GM13977 (cell line): ENCODE data around the gene KIF20B.

ENCODE experiments used
- DNase-seq: peaks from one replicate; pipeline ENCODE4 v3.0.0; 2012; ENCODE audit warnings: low spot score
- CTCF ChIP-seq: IDR thresholded peaks from 2 replicates; pipeline ENCODE4 v1.5.1; 2012; ENCODE audit warnings: mild to moderate bottlenecking, control low read depth; ENCODE audit not compliant: insufficient read depth; ENCODE audit errors: extremely low read depth, missing control alignments
- in situ Hi-C: fragments of 300-500 bp; cut with MboI; formaldehyde crosslinking; loops from one replicate; pipeline ENCODE4 v1.12.0; 2022; ENCODE audit warnings: low sequenced_read_pairs, low pct_unique_long_range_greater_than_20kb, mixed read lengths, inconsistent platforms; ENCODE audit not compliant: unreplicated experiment

The KIF20B gene

GRCh38 chr10:89659143-89660131 lies 42.0 kb upstream of the KIF20B start:
- no peak for DNase-seq
- TF ChIP-seq CTCF = no peak
- in situ Hi-C loops = no loop called here

DNA sequence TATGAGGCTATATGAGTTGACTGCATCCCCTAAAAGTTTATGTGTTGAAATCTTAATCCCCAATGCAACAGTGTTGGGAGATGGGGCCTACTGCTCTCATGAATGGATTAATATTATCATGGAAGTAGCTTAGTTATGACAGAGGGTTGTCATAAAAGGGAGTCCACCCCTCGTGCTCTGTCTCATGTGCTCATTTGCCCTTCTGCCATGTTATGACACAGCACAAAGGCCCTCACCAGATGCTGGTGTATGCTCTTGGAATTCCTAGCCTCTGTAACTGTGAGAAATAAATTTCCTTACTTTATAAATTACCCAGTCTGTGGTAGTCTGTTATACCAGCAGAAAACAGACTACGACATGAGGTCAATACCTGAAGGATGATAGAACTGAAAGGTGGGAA lies 38.8 kb upstream of the KIF20B start:
- DNase-seq = no peak
- TF ChIP-seq CTCF = no peak
- in situ Hi-C loops = no loop called here

DNA sequence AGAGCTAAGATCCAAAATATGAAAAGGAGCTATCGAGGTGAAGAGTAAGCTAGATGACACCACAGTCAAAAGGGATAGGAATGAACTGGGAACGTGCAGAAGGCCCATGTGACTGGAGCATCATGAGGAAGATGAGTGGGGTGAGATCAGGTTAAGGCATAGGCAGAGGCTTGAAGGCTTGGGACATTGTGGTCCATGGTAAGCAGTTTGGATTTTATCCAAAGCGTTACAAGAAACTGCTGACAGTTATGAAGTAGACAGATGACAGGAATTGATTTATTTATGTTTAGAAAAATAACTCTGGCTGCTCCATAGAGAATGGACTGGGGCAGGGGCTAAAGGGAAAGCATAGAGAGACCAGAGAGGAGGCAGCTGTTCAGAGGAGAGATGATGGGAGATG lies 38.2 kb upstream of the KIF20B start:
- no peak for DNase-seq
- in situ Hi-C loops = no loop called here
- no peak for TF ChIP-seq CTCF

DNA sequence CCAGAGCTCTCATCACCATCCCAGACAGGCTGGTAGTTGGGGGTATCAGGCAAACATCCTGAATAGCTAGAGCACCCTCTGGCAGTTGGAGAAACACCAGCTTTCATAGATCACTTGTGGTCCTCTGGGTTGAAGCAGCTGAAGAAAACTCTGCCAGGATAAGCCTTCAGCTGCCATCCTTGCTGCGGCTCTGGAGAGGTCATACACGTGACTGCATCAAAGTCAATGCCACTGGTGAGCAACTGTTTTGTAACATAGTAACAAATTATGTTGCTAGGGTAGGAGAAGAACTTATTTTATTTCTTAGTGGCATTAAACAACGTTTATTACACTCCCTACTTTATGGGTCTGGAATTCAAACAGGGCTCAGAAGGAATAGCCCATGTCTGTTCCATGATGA lies 37.2 kb upstream of the KIF20B start:
- DNase-seq = no peak
- in situ Hi-C loops = no loop called here
- no peak for TF ChIP-seq CTCF

DNA sequence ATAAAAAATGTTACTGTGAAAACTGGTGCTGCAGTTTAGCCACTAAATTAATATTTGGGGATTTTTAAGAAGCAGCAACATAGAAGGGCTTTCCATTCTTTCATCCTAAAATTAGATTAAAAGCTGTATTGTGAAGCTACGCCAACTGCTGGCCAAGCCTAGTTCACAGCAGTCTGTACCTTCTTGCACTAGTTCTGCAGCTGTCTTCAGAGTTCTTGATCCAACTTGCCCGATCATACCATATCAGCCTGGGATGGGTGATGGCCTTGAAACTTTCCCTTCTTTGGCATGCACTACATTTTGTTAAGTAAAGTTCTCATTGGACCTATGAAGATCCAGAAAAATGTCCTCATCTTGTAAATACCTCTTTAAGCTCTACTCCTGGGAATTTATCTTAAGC lies 36.1 kb upstream of the KIF20B start:
- in situ Hi-C loops = no loop called here
- TF ChIP-seq CTCF = peak; percentile 25
- no peak for DNase-seq

DNA sequence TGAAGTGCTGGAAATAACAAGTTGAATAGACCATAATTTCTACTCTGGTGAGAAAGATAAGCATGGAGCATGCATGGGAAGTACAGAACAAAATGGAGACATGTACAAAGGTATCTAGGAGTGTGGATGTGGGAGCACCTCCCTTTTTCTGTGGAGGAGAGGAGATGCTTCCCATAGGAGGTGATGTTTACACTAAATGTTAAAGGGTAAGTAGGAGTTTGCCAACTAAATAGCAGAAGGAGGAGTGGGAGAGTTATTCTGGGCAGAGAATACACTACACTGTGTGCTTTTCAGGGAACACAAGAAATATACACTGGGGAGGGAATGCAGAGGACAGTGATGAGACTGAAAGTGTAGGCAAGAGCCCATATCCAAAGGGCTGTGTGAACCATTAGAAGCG lies 35.3 kb upstream of the KIF20B start:
- no peak for DNase-seq
- no peak for TF ChIP-seq CTCF
- in situ Hi-C loops = no loop called here
